A673 (cell line): Measurements from ENCODE around the gene DCAF17. TPM values are rescaled to one million over a fixed set of nuclear protein-coding genes. Genes with fewer than 3 reads are reported as not detected.

Experiments
- BruUV-seq: library from RNA; stranded (reverse); fragments of 400-500 nt; replicated peaks from 2 replicates; lab custom pipeline; 2021; lab: Mats Ljungman, UMichigan
- CTCF ChIA-PET: fragments of 300-600 bp; sonication (Branson Sonifier 250); formaldehyde crosslinking; loops from one replicate; lab custom pipeline; 2022; ENCODE audit warnings: antibody characterized with exemption; lab: Charles Lee
- POLR2A ChIA-PET: fragments of 300-600 bp; sonication (Branson Sonifier 250); formaldehyde crosslinking; loops from one replicate; lab custom pipeline; 2022; ENCODE audit warnings: antibody characterized with exemption; ENCODE audit not compliant: low non-redundant PET; lab: Charles Lee
- DNase-seq: peaks from one replicate; pipeline ENCODE4 v3.0.0-alpha.2; 2015; ENCODE audit warnings: low spot score
- H3K27ac ChIP-seq: fragments of 200-600 bp; sonication (generic); 2 replicates; pipeline ENCODE4 v1.5.1; 2016; ENCODE audit warnings: mixed run types, low read depth, mild to moderate bottlenecking, mixed read lengths, antibody characterized with exemption, low read length; ENCODE audit not compliant: poor library complexity, severe bottlenecking
- H3K27me3 ChIP-seq: fragments of 200-600 bp; sonication (generic); replicated peaks from 2 replicates; pipeline ENCODE4 v1.6.1; 2017; ENCODE audit warnings: mixed run types, low read depth, mild to moderate bottlenecking, mixed read lengths, antibody characterized with exemption, low read length; ENCODE audit not compliant: insufficient read depth, poor library complexity
- H3K36me3 ChIP-seq: fragments of 200-600 bp; sonication (generic); 2 replicates; pipeline ENCODE4 v1.6.1; 2016; ENCODE audit warnings: mixed run types, mild to moderate bottlenecking, mixed read lengths, antibody characterized with exemption, low read length; ENCODE audit not compliant: insufficient read depth, poor library complexity, severe bottlenecking
- H3K4me1 ChIP-seq: fragments of 200-600 bp; sonication (generic); 2 replicates; pipeline ENCODE4 v1.6.1; 2017; ENCODE audit warnings: mixed run types, mild to moderate bottlenecking, mixed read lengths, antibody characterized with exemption, low read length; ENCODE audit not compliant: insufficient read depth, poor library complexity, severe bottlenecking
- H3K4me3 ChIP-seq: fragments of 200-600 bp; sonication (generic); 2 replicates; pipeline ENCODE4 v1.5.1; 2016; ENCODE audit warnings: low read depth, mixed run types, mild to moderate bottlenecking, mixed read lengths, low read length; ENCODE audit not compliant: poor library complexity, severe bottlenecking
- H3K9me3 ChIP-seq: fragments of 200-600 bp; sonication (generic); 2 replicates; pipeline ENCODE4 v1.6.1; 2016; ENCODE audit warnings: mixed run types, low read depth, mild to moderate bottlenecking, mixed read lengths, antibody characterized with exemption, low read length; ENCODE audit not compliant: poor library complexity, severe bottlenecking
- CTCF ChIP-seq: fragments of 300-800, 200-600 bp; sonication (generic); conservative IDR thresholded peaks from 2 replicates; pipeline ENCODE4 v1.5.1; 2017; ENCODE audit warnings: low read depth, mild to moderate bottlenecking, antibody characterized with exemption, low read length, moderate library complexity, mixed read lengths
- EZH2 ChIP-seq: fragments of 200-600 bp; sonication (generic); IDR thresholded peaks from 2 replicates; pipeline ENCODE4 v1.6.1; 2017; ENCODE audit warnings: borderline replicate concordance, low read depth, mild to moderate bottlenecking, mixed read lengths, antibody characterized with exemption, low read length; ENCODE audit not compliant: poor library complexity, severe bottlenecking
- intact Hi-C: fragments of 100-400 bp; cut with micrococcal nuclease; formaldehyde crosslinking; loops from one replicate; pipeline ENCODE4 v1.10.0; 2022; ENCODE audit not compliant: unreplicated experiment
- total RNA-seq: library from RNA; stranded (reverse); gene quantifications from 2 replicates; pipeline ENCODE4 v1.2.3, GENCODE V29; 2021

The DCAF17 gene
- total RNA-seq, 1 experiment from 2014 or later, result 25.0 TPM

- no peaks in the 10 kb centered on the region for H3K36me3 ChIP-seq
- no peaks in the 10 kb centered on the region for H3K27me3 ChIP-seq
- TF ChIP-seq CTCF, result no peak
- no peak for TF ChIP-seq EZH2
- no peak overlapping the region for H3K27ac ChIP-seq
- intact Hi-C loops, result no loop called here
- no peaks in the 10 kb centered on the region for H3K9me3 ChIP-seq
- CTCF ChIA-PET, result no interaction called here
- H3K4me1 ChIP-seq, result no peaks in the 10 kb centered on the region
- POLR2A ChIA-PET, result no interaction called here
- no peak for DNase-seq
- BruUV-seq, result no TSS peak
- H3K4me3 ChIP-seq, result no peak overlapping the region
These were observed 42.5 kb upstream of the DCAF17 start for GRCh38 chr2:171391532-171391931.

- ChIA-PET POLR2A (no interaction called here), CTCF (no interaction called here)
- H3K27ac ChIP-seq, result no peak overlapping the region
- no TSS peak for BruUV-seq
- intact Hi-C loops, result no loop called here
- no peak overlapping the region for H3K4me3 ChIP-seq
- H3K27me3 ChIP-seq, result no peaks in the 10 kb centered on the region
- no peak for DNase-seq
- H3K36me3 ChIP-seq, result no peaks in the 10 kb centered on the region
- peaks cover 11% of the 10 kb centered on the region for H3K9me3 ChIP-seq
- no peak for TF ChIP-seq EZH2
- no peak for TF ChIP-seq CTCF
- no peaks in the 10 kb centered on the region for H3K4me1 ChIP-seq
These were observed 40.5 kb upstream of the DCAF17 start for GRCh38 chr2:171393487-171393886.

- H3K4me3 ChIP-seq, result no peak overlapping the region
- intact Hi-C loops, result no loop called here
- no TSS peak for BruUV-seq
- no peak for DNase-seq
- H3K27ac ChIP-seq, result no peak overlapping the region
- H3K27me3 ChIP-seq, result no peaks in the 10 kb centered on the region
- ChIA-PET CTCF (no interaction called here), POLR2A (no interaction called here)
- H3K36me3 ChIP-seq, result no peaks in the 10 kb centered on the region
- H3K4me1 ChIP-seq, result no peaks in the 10 kb centered on the region
- TF ChIP-seq CTCF (no peak), EZH2 (no peak)
- H3K9me3 ChIP-seq, result peaks cover 11% of the 10 kb centered on the region
These were observed 39.8 kb upstream of the DCAF17 start for GRCh38 chr2:171394164-171394740.
